Epithelial cell of esophagus (primary cell): ENCODE measurements around the gene CBFA2T2.
"Not testable (repeated sequence)": the region's sequence is repeated elsewhere in the genome, so short reads cannot be mapped to it uniquely, and the experiment has no call there.

ENCODE experiments used
- DNase-seq: peaks from one replicate; pipeline ENCODE4 v3.0.0; 2010; ENCODE audit warnings: low read depth
- H3K4me3 ChIP-seq: 2 replicates; pipeline ENCODE4 v1.5.1; 2011; ENCODE audit warnings: mild to moderate bottlenecking, low read length, control low read depth
- CTCF ChIP-seq: IDR thresholded peaks from 2 replicates; pipeline ENCODE4 v1.5.1; 2011; ENCODE audit warnings: low read depth, mild to moderate bottlenecking, low read length, control low read depth, inconsistent platforms; ENCODE audit not compliant: insufficient read depth; ENCODE audit errors: missing control alignments

The CBFA2T2 gene

GRCh38 chr20:33629533-33629932 lies 139.6 kb downstream of the CBFA2T2 start:
- no peak overlapping the region for H3K4me3 ChIP-seq
- no peak for TF ChIP-seq CTCF
- no peak for DNase-seq

GRCh38 chr20:33629979-33630378 lies 140.1 kb downstream of the CBFA2T2 start:
- H3K4me3 ChIP-seq: no peak overlapping the region
- no peak for DNase-seq
- no peak for TF ChIP-seq CTCF

- H3K4me3 ChIP-seq: no peak overlapping the region
- TF ChIP-seq CTCF: no peak
- no peak for DNase-seq
Measured at GRCh38 chr20:33630507-33630906, 140.6 kb downstream of the CBFA2T2 start.

GRCh38 chr20:33631910-33632309 lies 142.0 kb downstream of the CBFA2T2 start:
- not testable (repeated sequence) for H3K4me3 ChIP-seq, DNase-seq

- no peak for TF ChIP-seq CTCF
- no peak overlapping the region for H3K4me3 ChIP-seq
- DNase-seq: no peak
Measured at GRCh38 chr20:33635341-33635740, 145.4 kb downstream of the CBFA2T2 start.

GRCh38 chr20:33636776-33637175 lies 146.9 kb downstream of the CBFA2T2 start:
- DNase-seq: no peak
- H3K4me3 ChIP-seq: no peak overlapping the region
- TF ChIP-seq CTCF: no peak

- DNase-seq: no peak
- TF ChIP-seq CTCF: no peak
- no peak overlapping the region for H3K4me3 ChIP-seq
Measured at GRCh38 chr20:33640287-33640686, 150.4 kb downstream of the CBFA2T2 start.
